Parathyroid adenoma (tissue), 2 donors: ENCODE data around the gene ASB13.

ENCODE experiments used
- H2AFZ ChIP-seq: fragments of 300-600 bp; sonication (generic); one replicate; pipeline ENCODE4 v1.7.0; 2017; ENCODE audit warnings: antibody characterized with exemption, mild to moderate bottlenecking
- H3K27ac ChIP-seq: fragments of 300-600 bp; sonication (generic); one replicate; pipeline ENCODE4 v1.7.0; 2017
- H3K27me3 ChIP-seq: fragments of 300-600 bp; sonication (generic); one replicate; pipeline ENCODE4 v1.7.0; 2017; ENCODE audit warnings: low read length; ENCODE audit not compliant: control insufficient read depth, insufficient read depth
- H3K36me3 ChIP-seq: fragments of 300-600 bp; sonication (generic); one replicate; pipeline ENCODE4 v1.7.0; 2017; ENCODE audit warnings: low read length; ENCODE audit not compliant: control insufficient read depth, insufficient read depth
- H3K4me1 ChIP-seq: fragments of 300-600 bp; sonication (generic); one replicate; pipeline ENCODE4 v1.7.0; 2017; ENCODE audit warnings: control low read depth
- H3K4me2 ChIP-seq: fragments of 300-600 bp; sonication (generic); one replicate; pipeline ENCODE4 v1.7.0; 2017; ENCODE audit warnings: low read length
- H3K4me3 ChIP-seq: fragments of 300-600 bp; sonication (generic); one replicate; pipeline ENCODE4 v1.7.0; 2017; ENCODE audit warnings: low read depth, low read length
- H3K79me2 ChIP-seq: fragments of 300-600 bp; sonication (generic); one replicate; pipeline ENCODE4 v1.7.0; 2017; ENCODE audit warnings: control low read depth
- H3K9ac ChIP-seq: fragments of 300-600 bp; sonication (generic); one replicate; pipeline ENCODE4 v1.7.0; 2017; ENCODE audit warnings: mild to moderate bottlenecking
- H3K9me3 ChIP-seq: fragments of 300-600 bp; sonication (generic); one replicate; pipeline ENCODE4 v1.7.0; 2017; ENCODE audit warnings: low read length; ENCODE audit not compliant: control insufficient read depth
- TF ChIP-seq, protein P1 (sequence below): fragments of 300-600 bp; sonication (generic); IDR thresholded peaks from one replicate; pipeline ENCODE4 v1.7.0; 2017; ENCODE audit warnings: antibody characterized with exemption, mild to moderate bottlenecking
- donor health status: primary hyperparathyroidism.

ASB13 gene

DNA sequence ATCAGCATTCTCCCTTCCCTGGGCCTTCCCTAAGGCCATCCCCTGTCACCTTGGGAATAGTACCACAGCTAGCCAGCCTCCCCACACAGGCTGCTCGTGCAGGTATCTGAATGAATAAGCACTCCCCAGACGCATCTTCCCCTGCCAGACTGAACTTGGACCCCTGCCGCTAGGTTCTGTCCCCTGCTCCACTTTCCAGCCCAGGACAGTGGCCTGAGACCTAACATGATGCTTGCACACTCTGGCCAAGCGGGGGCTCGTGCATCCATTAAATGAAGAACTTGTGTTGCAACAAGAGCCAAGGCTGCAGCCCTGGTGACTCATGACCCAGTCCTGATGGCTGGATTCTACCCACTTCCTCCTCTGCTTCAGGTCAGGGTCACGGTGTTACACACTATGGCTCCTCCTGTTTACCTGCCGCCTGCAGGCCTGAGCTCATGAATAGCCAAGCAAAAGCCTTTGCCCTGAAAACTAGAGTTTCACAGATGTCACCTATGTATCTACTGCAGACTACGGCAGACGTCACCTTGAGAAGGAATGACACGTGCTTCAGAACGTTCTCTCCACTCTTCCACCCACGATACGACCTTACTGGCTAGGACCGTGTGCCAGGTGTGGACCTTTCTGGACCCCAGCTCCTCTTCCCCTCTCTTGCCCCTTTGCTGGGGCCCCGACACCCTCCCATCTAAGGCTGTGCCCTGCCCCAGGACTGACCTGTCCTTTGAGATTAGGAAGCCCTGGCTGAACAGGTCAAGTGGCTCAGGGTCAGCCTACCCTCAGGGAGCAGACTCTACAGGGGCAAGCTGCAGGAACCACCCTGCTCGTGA is 6.5 kb downstream of the ASB13 start:
- H3K4me2 ChIP-seq: no peak overlapping the region
- no peak overlapping the region for H3K4me3 ChIP-seq
- H3K79me2 ChIP-seq: peaks cover 2% of the 10 kb centered on the region
- no peak overlapping the region for H3K27ac ChIP-seq
- no peaks in the 10 kb centered on the region for H3K9me3 ChIP-seq
- H3K9ac ChIP-seq: no peak overlapping the region
- H3K4me1 ChIP-seq: no peaks in the 10 kb centered on the region
- H2AFZ ChIP-seq: no peak overlapping the region
- H3K36me3 ChIP-seq: no peaks in the 10 kb centered on the region
- TF ChIP-seq, protein P1, sequence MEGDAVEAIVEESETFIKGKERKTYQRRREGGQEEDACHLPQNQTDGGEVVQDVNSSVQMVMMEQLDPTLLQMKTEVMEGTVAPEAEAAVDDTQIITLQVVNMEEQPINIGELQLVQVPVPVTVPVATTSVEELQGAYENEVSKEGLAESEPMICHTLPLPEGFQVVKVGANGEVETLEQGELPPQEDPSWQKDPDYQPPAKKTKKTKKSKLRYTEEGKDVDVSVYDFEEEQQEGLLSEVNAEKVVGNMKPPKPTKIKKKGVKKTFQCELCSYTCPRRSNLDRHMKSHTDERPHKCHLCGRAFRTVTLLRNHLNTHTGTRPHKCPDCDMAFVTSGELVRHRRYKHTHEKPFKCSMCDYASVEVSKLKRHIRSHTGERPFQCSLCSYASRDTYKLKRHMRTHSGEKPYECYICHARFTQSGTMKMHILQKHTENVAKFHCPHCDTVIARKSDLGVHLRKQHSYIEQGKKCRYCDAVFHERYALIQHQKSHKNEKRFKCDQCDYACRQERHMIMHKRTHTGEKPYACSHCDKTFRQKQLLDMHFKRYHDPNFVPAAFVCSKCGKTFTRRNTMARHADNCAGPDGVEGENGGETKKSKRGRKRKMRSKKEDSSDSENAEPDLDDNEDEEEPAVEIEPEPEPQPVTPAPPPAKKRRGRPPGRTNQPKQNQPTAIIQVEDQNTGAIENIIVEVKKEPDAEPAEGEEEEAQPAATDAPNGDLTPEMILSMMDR: no peak
- no peaks in the 10 kb centered on the region for H3K27me3 ChIP-seq

DNA sequence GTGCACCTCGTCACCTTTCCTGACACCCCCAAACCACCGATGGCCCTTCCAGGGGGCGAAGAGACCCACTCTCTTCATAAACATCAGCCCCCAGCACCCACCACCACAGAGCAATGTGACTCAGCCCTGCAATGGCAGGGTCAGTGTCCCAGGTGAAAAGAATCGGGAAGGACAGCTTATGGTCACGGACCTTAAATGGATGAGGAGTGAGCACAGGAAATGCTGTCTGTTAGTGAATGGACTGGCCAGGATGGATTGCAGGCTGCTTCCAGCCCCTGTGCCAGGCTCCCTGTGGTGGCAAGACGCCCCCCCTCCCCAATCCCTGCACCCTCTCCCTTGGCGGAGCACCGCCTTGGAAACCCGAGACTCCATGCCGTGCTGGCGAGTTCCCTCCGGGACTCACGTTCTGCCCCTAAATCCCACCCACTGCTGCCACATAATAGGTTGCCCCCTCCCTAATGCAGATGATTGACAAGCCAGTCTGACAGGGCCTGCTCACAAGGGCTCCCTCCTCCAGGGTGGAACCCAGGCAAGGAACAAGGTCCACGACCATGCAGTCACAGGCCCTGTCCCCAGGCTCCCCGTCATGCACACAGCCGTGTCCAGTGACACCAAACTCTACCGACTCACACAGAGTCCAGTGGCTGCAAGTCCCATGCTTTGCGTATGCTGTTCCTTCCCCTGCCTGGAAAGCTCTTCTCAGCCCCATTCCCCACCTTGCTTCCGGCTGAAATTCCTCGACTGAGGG is 7.3 kb downstream of the ASB13 start:
- TF ChIP-seq, protein P1: no peak
- Histone ChIP-seq H3K9ac (no peak overlapping the region), H2AFZ (no peak overlapping the region), H3K9me3 (no peaks in the 10 kb centered on the region), H3K4me3 (no peak overlapping the region), H3K27me3 (no peaks in the 10 kb centered on the region), H3K27ac (no peak overlapping the region), H3K36me3 (no peaks in the 10 kb centered on the region), H3K4me1 (no peaks in the 10 kb centered on the region), H3K4me2 (no peak overlapping the region), H3K79me2 (peaks cover 2% of the 10 kb centered on the region)

DNA sequence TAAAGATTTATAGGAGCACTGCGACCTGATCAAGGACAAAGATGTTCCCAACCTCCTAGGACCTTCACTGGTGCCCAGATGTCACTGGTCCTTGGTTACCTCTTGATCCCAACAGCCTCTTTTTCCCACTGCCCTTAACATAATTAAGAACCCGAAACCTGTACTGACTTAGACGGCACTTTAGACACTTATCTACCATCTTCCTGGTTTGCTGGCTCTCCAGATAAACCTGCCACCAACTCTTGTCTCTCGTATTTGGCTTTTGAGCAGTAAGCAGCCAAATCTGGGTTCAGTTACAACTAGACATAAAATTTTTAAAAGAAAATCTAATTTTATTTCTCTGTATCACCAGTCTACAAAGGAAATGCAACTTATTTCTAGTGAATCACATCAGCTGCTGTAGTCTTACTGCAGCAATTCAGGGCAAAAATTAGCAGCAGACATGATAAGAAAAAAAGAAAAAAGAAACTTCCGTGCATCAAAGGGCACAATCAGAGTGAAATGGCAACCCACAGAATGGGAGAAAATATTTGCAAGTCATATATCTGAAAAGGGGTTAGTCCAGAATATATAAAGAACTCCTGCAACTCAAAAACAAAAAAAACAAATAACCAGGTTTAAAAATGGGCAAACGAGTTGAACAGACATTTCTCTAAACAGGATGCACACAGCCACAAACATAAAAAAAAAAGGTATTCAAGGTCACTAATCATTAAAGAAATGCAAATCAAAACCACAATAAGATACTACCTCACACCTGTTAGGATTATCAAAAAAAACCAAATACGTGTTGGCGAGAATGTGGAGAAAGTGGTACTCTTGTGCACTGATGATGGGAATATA is 9.4 kb downstream of the ASB13 start:
- no peaks in the 10 kb centered on the region for H3K36me3 ChIP-seq
- no peak overlapping the region for H3K4me3 ChIP-seq
- no peak overlapping the region for H3K9ac ChIP-seq
- H3K4me2 ChIP-seq: no peak overlapping the region
- H2AFZ ChIP-seq: no peak overlapping the region
- no peaks in the 10 kb centered on the region for H3K79me2 ChIP-seq
- H3K27ac ChIP-seq: no peak overlapping the region
- no peaks in the 10 kb centered on the region for H3K4me1 ChIP-seq
- TF ChIP-seq, protein P1: no peak
- H3K27me3 ChIP-seq: no peaks in the 10 kb centered on the region
- H3K9me3 ChIP-seq: no peaks in the 10 kb centered on the region

DNA sequence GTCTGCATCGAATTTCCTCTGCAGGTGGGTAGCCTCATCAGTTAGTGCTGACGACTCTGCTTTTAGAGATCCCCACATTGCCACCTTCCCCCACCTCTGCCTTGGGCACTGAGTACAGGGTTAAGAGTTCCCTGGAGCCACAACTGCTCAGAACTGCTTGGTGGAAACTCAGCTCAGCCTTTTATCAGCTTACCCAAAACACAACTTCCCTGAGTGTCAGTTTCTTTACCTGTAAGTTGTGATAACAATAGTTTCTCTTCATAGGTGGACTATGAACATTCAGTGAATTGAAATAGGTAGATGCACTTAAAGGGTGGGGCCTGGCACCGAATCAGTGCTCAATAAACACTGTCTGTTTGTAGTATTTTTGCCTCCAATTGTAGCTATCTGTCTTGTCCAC is 11.3 kb downstream of the ASB13 start:
- Histone ChIP-seq H3K27ac (no peak overlapping the region), H3K27me3 (no peaks in the 10 kb centered on the region), H3K9ac (no peak overlapping the region), H3K4me1 (no peaks in the 10 kb centered on the region), H3K4me3 (no peak overlapping the region), H2AFZ (no peak overlapping the region), H3K79me2 (no peaks in the 10 kb centered on the region), H3K4me2 (no peak overlapping the region), H3K36me3 (no peaks in the 10 kb centered on the region), H3K9me3 (no peaks in the 10 kb centered on the region)
- TF ChIP-seq, protein P1: no peak
